ENCODE results near the gene CACNG7. TPM values are rescaled to one million over a fixed set of nuclear protein-coding genes. Genes with fewer than 3 reads are reported as not detected.
A peak's percentile ranks its signal among the peaks of the same experiment; 100 is the strongest.

The CACNG7 gene
- polyA plus RNA-seq, 1 experiment = 8.6 TPM

DNA sequence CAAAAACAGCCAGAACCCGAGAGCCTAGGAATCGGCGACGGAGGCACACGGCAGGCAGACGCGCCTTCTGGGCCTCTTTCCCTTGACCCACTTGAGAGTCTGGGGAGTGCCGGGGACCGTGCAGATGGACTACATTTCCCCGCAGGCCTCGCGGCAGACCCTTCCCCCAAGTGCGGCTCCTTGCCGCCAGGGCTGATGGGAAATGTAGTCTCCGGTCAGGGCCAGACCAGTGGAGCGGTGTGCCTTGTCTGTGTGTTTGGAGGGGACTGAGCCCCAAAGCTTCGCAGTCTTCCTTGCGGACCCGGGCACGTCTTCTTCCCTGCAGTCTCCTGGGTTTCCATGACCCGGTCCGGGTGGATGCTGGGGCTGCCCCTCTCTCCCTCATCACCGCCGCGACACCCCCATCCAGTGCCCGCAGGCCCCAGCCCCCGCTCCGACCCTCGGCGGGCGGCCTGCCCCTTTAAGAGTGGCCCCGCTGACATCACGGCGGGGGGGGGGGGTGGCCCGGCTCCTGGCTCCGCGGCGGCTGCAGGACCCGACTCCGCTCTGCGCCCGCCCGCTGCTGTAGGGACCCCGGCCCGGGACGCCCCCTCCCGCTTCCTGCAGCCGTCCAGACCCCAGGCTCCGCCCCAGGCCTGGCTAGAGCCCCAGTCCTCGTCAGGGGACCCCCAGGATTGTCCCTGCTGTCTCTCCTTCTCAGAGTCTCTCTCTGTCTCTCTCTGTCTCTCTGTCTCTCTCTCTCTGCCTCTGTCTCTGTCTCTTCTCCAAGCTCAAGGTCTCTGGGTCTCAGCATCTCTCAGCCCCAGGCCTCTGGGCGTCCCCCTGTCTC is 758 bp upstream of the CACNG7 start:
- Histone ChIP-seq H3K9me3 (ENCODE audit: control insufficient read depth, insufficient read depth, low read length) (no peaks in the 10 kb centered on the region; the same call in 1 of the 2 replicates), H3K4me3 (ENCODE audit: low read depth, low read length) (peak overlapping the region; percentile 59), H3K27me3 (ENCODE audit: control insufficient read depth, insufficient read depth, low read length) (peaks cover 10% of the 10 kb centered on the region), H3K27ac (ENCODE audit: low read depth, low read length) (no peak overlapping the region)
- TF ChIP-seq, protein P1, sequence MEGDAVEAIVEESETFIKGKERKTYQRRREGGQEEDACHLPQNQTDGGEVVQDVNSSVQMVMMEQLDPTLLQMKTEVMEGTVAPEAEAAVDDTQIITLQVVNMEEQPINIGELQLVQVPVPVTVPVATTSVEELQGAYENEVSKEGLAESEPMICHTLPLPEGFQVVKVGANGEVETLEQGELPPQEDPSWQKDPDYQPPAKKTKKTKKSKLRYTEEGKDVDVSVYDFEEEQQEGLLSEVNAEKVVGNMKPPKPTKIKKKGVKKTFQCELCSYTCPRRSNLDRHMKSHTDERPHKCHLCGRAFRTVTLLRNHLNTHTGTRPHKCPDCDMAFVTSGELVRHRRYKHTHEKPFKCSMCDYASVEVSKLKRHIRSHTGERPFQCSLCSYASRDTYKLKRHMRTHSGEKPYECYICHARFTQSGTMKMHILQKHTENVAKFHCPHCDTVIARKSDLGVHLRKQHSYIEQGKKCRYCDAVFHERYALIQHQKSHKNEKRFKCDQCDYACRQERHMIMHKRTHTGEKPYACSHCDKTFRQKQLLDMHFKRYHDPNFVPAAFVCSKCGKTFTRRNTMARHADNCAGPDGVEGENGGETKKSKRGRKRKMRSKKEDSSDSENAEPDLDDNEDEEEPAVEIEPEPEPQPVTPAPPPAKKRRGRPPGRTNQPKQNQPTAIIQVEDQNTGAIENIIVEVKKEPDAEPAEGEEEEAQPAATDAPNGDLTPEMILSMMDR (IDR thresholded peaks at IDR 0.05; ENCODE audit: low read depth, low read length) = no peak
- peak; percentile 13 for DNase-seq (ENCODE audit: low read depth, low spot score)
- CTCF ChIA-PET = interaction anchor here (0.6 to 3.2 kb wide), 6 partner anchors 29 to 122 kb away, joined by 4 to 33 read pairs (median 5); no protein-coding TSS in a partner anchor
- POLR2A ChIA-PET = no interaction called here

DNA sequence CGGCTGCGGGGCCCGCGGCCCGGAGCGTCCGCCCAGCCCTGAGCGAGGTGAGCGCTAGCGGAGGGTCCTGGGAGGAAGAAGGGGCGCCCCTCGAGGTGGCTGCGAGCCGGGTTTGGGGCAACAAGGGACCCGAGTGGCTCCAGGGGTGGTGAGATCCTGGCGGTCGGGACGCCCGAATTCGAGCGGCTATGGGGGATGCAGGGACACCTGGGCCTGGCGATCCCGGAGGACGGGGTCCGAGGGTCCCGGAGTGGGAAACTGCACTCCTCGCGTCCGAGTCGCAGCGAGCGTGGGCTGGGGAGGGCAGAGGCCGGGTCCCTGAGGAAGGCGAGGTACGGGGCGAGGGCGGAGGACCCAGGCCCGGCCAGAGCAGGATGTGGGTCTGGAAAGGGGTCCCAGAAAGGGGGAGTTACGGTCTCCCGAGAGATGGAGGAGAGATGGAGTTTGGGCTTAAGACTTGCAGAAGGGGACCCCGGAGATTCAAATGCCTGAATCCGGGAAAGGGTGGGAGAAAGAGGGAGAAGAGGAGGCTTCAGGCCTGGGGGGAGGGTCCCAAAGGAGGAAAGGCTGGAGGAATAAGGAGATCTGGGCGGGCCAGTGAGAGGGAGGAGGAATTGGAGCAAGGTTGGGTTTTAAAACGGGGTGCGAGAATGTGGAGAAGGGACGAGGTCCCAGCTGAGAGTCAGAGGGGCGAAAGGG is 542 bp downstream of the CACNG7 start:
- no peak overlapping the region for H3K27ac ChIP-seq (ENCODE audit: low read depth, low read length)
- CTCF ChIA-PET = interaction anchor here (0.6 to 1.2 kb wide), 2 partner anchors 97 to 117 kb away, joined by 3 read pairs; no protein-coding TSS in a partner anchor

DNA sequence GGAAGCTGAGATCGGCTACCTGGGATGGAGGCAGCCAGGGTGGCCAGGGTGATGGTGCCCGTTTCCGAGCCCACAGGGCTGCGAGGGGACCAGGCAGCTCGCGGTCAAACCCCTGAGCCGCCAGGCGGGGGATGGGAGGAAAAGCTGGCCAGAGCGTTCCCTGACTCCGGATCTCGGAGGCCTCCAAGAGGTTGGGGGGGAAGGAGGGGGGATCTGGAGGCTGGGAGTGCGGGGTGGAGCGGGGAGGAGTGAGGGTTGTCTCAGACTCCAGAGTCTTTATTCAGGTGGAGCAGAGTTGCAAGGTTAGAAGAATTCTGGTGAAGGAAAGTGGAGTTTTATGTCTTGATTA is 1.1 kb downstream of the CACNG7 start:
- TF ChIP-seq, protein P1 (IDR thresholded peaks at IDR 0.05; ENCODE audit: low read depth, low read length) = no peak
- peaks cover 10% of the 10 kb centered on the region for H3K27me3 ChIP-seq (ENCODE audit: control insufficient read depth, insufficient read depth, low read length)
- H3K27ac ChIP-seq (ENCODE audit: low read depth, low read length) = no peak overlapping the region
- CTCF ChIA-PET = interaction anchor here (0.6 to 1.2 kb wide), 2 partner anchors 98 to 117 kb away, joined by 3 read pairs; no protein-coding TSS in a partner anchor
- POLR2A ChIA-PET = no interaction called here
- peak overlapping the region; percentile 71 for H3K4me3 ChIP-seq (ENCODE audit: low read depth, low read length)
- DNase-seq (ENCODE audit: low read depth, low spot score) = no peak
- no peaks in the 10 kb centered on the region; the same call in 1 of the 2 replicates for H3K9me3 ChIP-seq (ENCODE audit: control insufficient read depth, insufficient read depth, low read length)

More for the DNA sequence above, 542 bp downstream of the CACNG7 start:
- Histone ChIP-seq H3K9me3 (ENCODE audit: control insufficient read depth, insufficient read depth, low read length) (no peaks in the 10 kb centered on the region; the same call in 1 of the 2 replicates), H3K4me3 (ENCODE audit: low read depth, low read length) (peak overlapping the region; percentile 71), H3K27me3 (ENCODE audit: control insufficient read depth, insufficient read depth, low read length) (peaks cover 10% of the 10 kb centered on the region)
- POLR2A ChIA-PET = no interaction called here
- TF ChIP-seq, protein P1 (IDR thresholded peaks at IDR 0.05; ENCODE audit: low read depth, low read length) = no peak
- DNase-seq (ENCODE audit: low read depth, low spot score) = no peak

DNA sequence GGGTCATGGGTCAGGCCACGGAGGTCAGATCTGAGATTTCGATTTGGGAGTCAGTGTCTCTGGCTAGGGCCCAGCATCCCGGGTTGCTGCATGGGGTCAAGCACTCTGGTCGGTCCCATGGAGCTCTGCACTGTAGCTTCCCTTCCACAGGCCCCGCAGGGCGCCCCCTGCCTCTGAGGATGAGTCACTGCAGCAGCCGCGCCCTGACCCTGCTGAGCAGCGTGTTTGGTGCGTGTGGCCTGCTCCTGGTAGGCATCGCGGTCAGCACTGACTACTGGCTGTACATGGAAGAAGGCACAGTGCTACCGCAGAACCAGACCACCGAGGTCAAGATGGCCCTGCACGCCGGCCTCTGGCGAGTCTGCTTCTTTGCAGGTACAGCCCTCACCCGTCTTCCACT is 3.6 kb downstream of the CACNG7 start:
- H3K4me3 ChIP-seq (ENCODE audit: low read depth, low read length) = no peak overlapping the region
- CTCF ChIA-PET = interaction anchor here (0.5 kb wide), 1 partner anchor 66 kb away, joined by 3 read pairs; no protein-coding TSS in a partner anchor
- TF ChIP-seq, protein P1 (IDR thresholded peaks at IDR 0.05; ENCODE audit: low read depth, low read length) = 0 out of 2 replicates have a peak, but pooled peaks have one; percentile 7
- POLR2A ChIA-PET = no interaction called here
- H3K9me3 ChIP-seq (ENCODE audit: control insufficient read depth, insufficient read depth, low read length) = no peaks in the 10 kb centered on the region; the same call in 1 of the 2 replicates
- DNase-seq (ENCODE audit: low read depth, low spot score) = no peak
- peaks cover 4% of the 10 kb centered on the region for H3K27me3 ChIP-seq (ENCODE audit: control insufficient read depth, insufficient read depth, low read length)
- H3K27ac ChIP-seq (ENCODE audit: low read depth, low read length) = no peak overlapping the region
